Kidney (tissue), 14 donors: ENCODE data around the gene SLC35F1. TPM values are rescaled to one million over a fixed set of nuclear protein-coding genes. Genes with fewer than 3 reads are reported as not detected.

Experiments used
- DNase-seq, 5 donors: peaks; one replicate each; pipeline ENCODE4 v3.0.0-alpha.2; 2013 to 2020
- FAIRE-seq: peaks from 2 replicates; lab custom pipeline; 2012; peaks lifted over from hg19 to GRCh38; lab: Jason Lieb, UNC
- H3K27ac ChIP-seq, 2 donors: one replicate each; pipeline ENCODE4 v1.7.0; 2013; ENCODE audit warnings: low read depth in 2 of 2, low read length in 2 of 2, inconsistent platforms in 1 of 2
- H3K27me3 ChIP-seq: one replicate; pipeline ENCODE4 v1.7.1; 2013; ENCODE audit warnings: low read length, inconsistent platforms; ENCODE audit not compliant: control insufficient read depth, insufficient read depth
- H3K36me3 ChIP-seq, 3 donors: one replicate each; pipeline versions ENCODE4 v1.7.0 to v1.7.1; 2013; ENCODE audit warnings: low read length in 3 of 3, control low read depth in 1 of 3, inconsistent platforms in 1 of 3; ENCODE audit not compliant: insufficient read depth in 3 of 3, control insufficient read depth in 2 of 3
- H3K4me1 ChIP-seq, 3 donors: one replicate each; pipeline versions ENCODE4 v1.7.0 to v1.7.1; 2013; ENCODE audit warnings: low read length in 3 of 3, inconsistent platforms in 1 of 3, low read depth in 1 of 3; ENCODE audit not compliant: control insufficient read depth in 2 of 3, insufficient read depth in 2 of 3
- H3K4me3 ChIP-seq, 3 donors: one replicate each; pipeline versions ENCODE4 v1.7.0 to v1.8.1; 2013; ENCODE audit warnings: low read length in 3 of 3, control low read depth in 1 of 3, inconsistent platforms in 1 of 3
- H3K9ac ChIP-seq, 3 donors: one replicate each; pipeline versions ENCODE4 v1.7.0 to v1.7.1; 2013; ENCODE audit warnings: low read length in 3 of 3, control low read depth in 1 of 3, inconsistent platforms in 1 of 3
- H3K9me3 ChIP-seq, 3 donors: one replicate each; pipeline versions ENCODE4 v1.7.0 to v1.7.1; 2013; ENCODE audit warnings: low read length in 3 of 3, control low read depth in 1 of 3, inconsistent platforms in 1 of 3; ENCODE audit not compliant: control insufficient read depth in 2 of 3, insufficient read depth in 1 of 3
- intact Hi-C: fragments of 100-400 bp; cut with DNase I; formaldehyde crosslinking; loops from one replicate; pipeline ENCODE4 v1.11.1; 2022
- polyA plus RNA-seq: library from polyadenylated mRNA; stranded (reverse); fragments of 350-450 nt; fragmentation: Illumina TruSeq; extraction: RNeasy Lipid Tissue Mini Kit (QIAGEN cat#74804); gene quantifications from one replicate; pipeline ENCODE4 v1.2.3, GENCODE V29; 2014; ENCODE audit warnings: low read depth, low replicate concordance; ENCODE audit not compliant: insufficient read depth
- total RNA-seq: library from RNA; stranded (reverse); fragmentation: NEBNext Ultra II Directional; extraction: Animal tissue kit (Norgen Biotek cat#: 25700); gene quantifications from one replicate; pipeline ENCODE4 v1.2.1, GENCODE V29; 2021
- TF ChIP-seq, protein P1 (sequence below): IDR thresholded peaks from 3 replicates; pipeline ENCODE4 v1.5.1; 2012; ENCODE audit warnings: mild to moderate bottlenecking, moderate library complexity, borderline replicate concordance; ENCODE audit not compliant: insufficient read depth; ENCODE audit errors: extremely low read depth
- donor health status: control.
- donor health status: control.
- donor health status: control.
- donor health status: control.
- donor health status: control.
- donor health status: DM: yes; HTN: yes; CAD: no.
- donor health status: Normal renal cell carcinoma (clear cell type).

SLC35F1 gene
- total and polyA plus RNA-seq, 2 donors from 2014 or later, result 0.28 to 0.63 TPM

DNA sequence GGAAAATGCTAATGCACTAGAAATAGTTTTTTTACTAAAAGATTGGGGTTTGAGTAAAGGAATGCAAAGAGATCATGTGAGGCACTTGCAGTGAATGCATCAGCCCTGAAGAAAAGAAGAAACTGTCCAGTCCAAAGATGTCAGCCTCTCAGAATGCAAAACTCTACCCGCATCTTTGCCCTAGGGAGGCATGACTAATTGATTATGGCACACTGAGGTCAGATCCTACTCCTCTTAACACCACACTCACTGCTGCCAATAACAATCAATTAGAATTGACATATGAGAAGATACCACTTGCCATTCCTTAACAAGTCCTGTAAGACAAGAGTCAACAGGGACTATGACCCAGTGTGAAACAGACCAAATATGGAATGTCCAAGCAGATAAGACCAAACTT lies 378.7 kb downstream of the SLC35F1 start:
- no peak overlapping the region for H3K27ac ChIP-seq
- DNase-seq (no peak), FAIRE-seq (no peak)
- no peaks in the 10 kb centered on the region for H3K36me3 ChIP-seq
- H3K4me3 ChIP-seq, result no peak overlapping the region
- H3K9ac ChIP-seq, result no peak overlapping the region
- no peaks in the 10 kb centered on the region for H3K9me3 ChIP-seq
- TF ChIP-seq, protein P1, sequence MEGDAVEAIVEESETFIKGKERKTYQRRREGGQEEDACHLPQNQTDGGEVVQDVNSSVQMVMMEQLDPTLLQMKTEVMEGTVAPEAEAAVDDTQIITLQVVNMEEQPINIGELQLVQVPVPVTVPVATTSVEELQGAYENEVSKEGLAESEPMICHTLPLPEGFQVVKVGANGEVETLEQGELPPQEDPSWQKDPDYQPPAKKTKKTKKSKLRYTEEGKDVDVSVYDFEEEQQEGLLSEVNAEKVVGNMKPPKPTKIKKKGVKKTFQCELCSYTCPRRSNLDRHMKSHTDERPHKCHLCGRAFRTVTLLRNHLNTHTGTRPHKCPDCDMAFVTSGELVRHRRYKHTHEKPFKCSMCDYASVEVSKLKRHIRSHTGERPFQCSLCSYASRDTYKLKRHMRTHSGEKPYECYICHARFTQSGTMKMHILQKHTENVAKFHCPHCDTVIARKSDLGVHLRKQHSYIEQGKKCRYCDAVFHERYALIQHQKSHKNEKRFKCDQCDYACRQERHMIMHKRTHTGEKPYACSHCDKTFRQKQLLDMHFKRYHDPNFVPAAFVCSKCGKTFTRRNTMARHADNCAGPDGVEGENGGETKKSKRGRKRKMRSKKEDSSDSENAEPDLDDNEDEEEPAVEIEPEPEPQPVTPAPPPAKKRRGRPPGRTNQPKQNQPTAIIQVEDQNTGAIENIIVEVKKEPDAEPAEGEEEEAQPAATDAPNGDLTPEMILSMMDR, result no peak
- intact Hi-C loops, result loop anchor here (10.0 kb wide), 1 partner anchor 489 kb away; no protein-coding TSS in a partner anchor
- H3K27me3 ChIP-seq, result no peaks in the 10 kb centered on the region
- H3K4me1 ChIP-seq, result no peaks in the 10 kb centered on the region

GRCh38 chr6:118288355-118289124 lies 381.5 kb downstream of the SLC35F1 start:
- Histone ChIP-seq H3K36me3 (no peaks in the 10 kb centered on the region), H3K9me3 (no peaks in the 10 kb centered on the region), H3K27me3 (no peaks in the 10 kb centered on the region), H3K27ac (no peak overlapping the region), H3K4me1 (no peaks in the 10 kb centered on the region), H3K4me3 (no peak overlapping the region), H3K9ac (no peak overlapping the region)
- DNase-seq (no peak), FAIRE-seq (no peak)
- intact Hi-C loops, result loop anchor here (10.0 kb wide), 1 partner anchor 486 kb away; no protein-coding TSS in a partner anchor
- TF ChIP-seq, protein P1, result no peak

DNA sequence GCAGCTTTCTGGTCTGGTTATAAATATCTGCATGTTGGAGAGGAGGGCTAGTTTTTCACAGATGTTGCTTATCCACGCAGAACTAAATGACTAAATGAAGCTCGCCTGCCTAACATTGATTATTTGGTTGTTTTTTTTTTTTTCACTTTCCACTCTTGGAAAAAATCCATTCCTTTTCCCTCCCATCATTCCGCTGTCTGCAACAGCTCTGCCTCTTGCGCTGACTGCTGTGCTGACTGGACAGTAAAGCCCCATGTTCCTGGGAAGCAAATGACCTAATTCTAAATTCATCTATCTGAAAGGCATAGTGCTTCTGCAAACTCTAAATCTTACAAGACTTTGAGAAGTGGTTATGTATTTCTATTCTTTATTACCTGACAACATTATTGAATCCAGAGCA lies 385.5 kb downstream of the SLC35F1 start:
- Histone ChIP-seq H3K27ac (no peak overlapping the region), H3K36me3 (no peaks in the 10 kb centered on the region), H3K4me3 (no peak overlapping the region), H3K9ac (no peak overlapping the region), H3K27me3 (no peaks in the 10 kb centered on the region), H3K9me3 (no peaks in the 10 kb centered on the region), H3K4me1 (no peaks in the 10 kb centered on the region)
- TF ChIP-seq, protein P1, result no peak
- FAIRE-seq (no peak), DNase-seq (peak in 1 of 5 donors; percentile 40)
- intact Hi-C loops, result no loop called here
